DMS 273 (cell line): ENCODE data around the gene ACTR1A.
"Not testable (repeated sequence)": the region's sequence is repeated elsewhere in the genome, so short reads cannot be mapped to it uniquely, and the experiment has no call there.

Experiments
- DNase-seq: peaks from one replicate; lab custom pipeline; 2025; ENCODE audit not compliant: unreplicated experiment; lab: John Stamatoyannopoulos, UW

Gene ACTR1A

GRCh38 chr10:102515724-102516123, 13.2 kb upstream of the ACTR1A start:
- DNase-seq = no peak

GRCh38 chr10:102514487-102515311, 12.2 kb upstream of the ACTR1A start:
- no peak for DNase-seq

- DNase-seq = no peak
These were observed 9.2 kb upstream of the ACTR1A start for GRCh38 chr10:102511583-102512274.

- DNase-seq = no peak
These were observed 6.9 kb upstream of the ACTR1A start for GRCh38 chr10:102509387-102509786.

GRCh38 chr10:102508506-102508905, 6.0 kb upstream of the ACTR1A start:
- DNase-seq = no peak

GRCh38 chr10:102507521-102507920, 5.0 kb upstream of the ACTR1A start:
- no peak for DNase-seq

- DNase-seq = no peak
These were observed 3.1 kb upstream of the ACTR1A start for GRCh38 chr10:102505462-102506115.

- DNase-seq = no peak
These were observed 2.4 kb upstream of the ACTR1A start for GRCh38 chr10:102504976-102505300.

- DNase-seq = peak; percentile 41
These were observed 1.9 kb upstream of the ACTR1A start for GRCh38 chr10:102504179-102504975.

GRCh38 chr10:102503264-102504178, 1.0 kb upstream of the ACTR1A start, which contains the start of gene SUFU:
SUFU (plus strand) TSS chr10:102503972; CDS start chr10:102504153, 181 bp downstream.
- peak; percentile 99 for DNase-seq

GRCh38 chr10:102502029-102502336, 529 bp downstream of the ACTR1A start:
- DNase-seq = peak; percentile 98

GRCh38 chr10:102501201-102502028, 1.1 kb downstream of the ACTR1A start:
- no peak for DNase-seq

GRCh38 chr10:102500686-102501085, 1.8 kb downstream of the ACTR1A start:
- not testable (repeated sequence) for DNase-seq

- no peak for DNase-seq
These were observed 3.2 kb downstream of the ACTR1A start for GRCh38 chr10:102499356-102499755.

- DNase-seq = no peak
These were observed 5.0 kb downstream of the ACTR1A start for GRCh38 chr10:102497545-102497944.

- no peak for DNase-seq
These were observed 8.7 kb downstream of the ACTR1A start for GRCh38 chr10:102493771-102494170.

- DNase-seq = peak; percentile 35
These were observed 9.5 kb downstream of the ACTR1A start for GRCh38 chr10:102492983-102493382.

- peak; percentile 32 for DNase-seq
These were observed 10.1 kb downstream of the ACTR1A start for GRCh38 chr10:102492344-102492939.

GRCh38 chr10:102491136-102491535, 11.4 kb downstream of the ACTR1A start:
- no peak for DNase-seq
